Thyroid gland (tissue), 4 donors: Measurements from ENCODE around the gene TCF7L1.

Experiments
- CTCF ChIP-seq, 6 experiments: fragments of 200-600 bp in 3 of 6; fragments of 450-650 bp in 3 of 6; sonication (generic) in 3 of 6; IDR thresholded peaks; one replicate each; pipeline ENCODE4 v1.5.1; 2016 to 2019; ENCODE audit warnings: antibody characterized with exemption in 6 of 6, mild to moderate bottlenecking in 2 of 6, inconsistent platforms in 1 of 6, moderate library complexity in 1 of 6
- POLR2A ChIP-seq, 2 donors: fragments of 450-650 bp; IDR thresholded peaks; one replicate each; pipeline ENCODE4 v1.6.1; 2017; ENCODE audit warnings: antibody characterized with exemption in 2 of 2, mild to moderate bottlenecking in 2 of 2, moderate library complexity in 1 of 2

- TF ChIP-seq CTCF (IDR thresholded peaks at IDR 0.05), result no peak
- TF ChIP-seq POLR2A (IDR thresholded peaks at IDR 0.05), result no peak
These were observed 192.2 kb downstream of the TCF7L1 start for GRCh38 chr2:85325466-85325811.
